HCT116 (cell line): ENCODE measurements around the gene P3H4.

Source experiments
- CTCF ChIP-seq, 3 experiments: fragments of 200-600 bp in 1 of 3; sonication (generic) in 1 of 3; IDR thresholded peaks in 2 of 3; conservative IDR thresholded peaks in 1 of 3; 2 replicates each; pipeline ENCODE4 v1.5.1; 2012 to 2017; ENCODE audit warnings: low read depth in 2 of 3, low read length in 2 of 3, antibody characterized with exemption in 1 of 3, borderline replicate concordance in 1 of 3, control low read depth in 1 of 3, mild to moderate bottlenecking in 1 of 3, mixed read lengths in 1 of 3, mixed run types in 1 of 3, moderate library complexity in 1 of 3; ENCODE audit not compliant: insufficient read depth in 1 of 3
- EZH2 ChIP-seq: fragments of 200-600 bp; sonication (generic); IDR thresholded peaks from 2 replicates; pipeline ENCODE4 v1.6.1; 2017; ENCODE audit warnings: antibody characterized with exemption, mixed run types
- POLR2A ChIP-seq: IDR thresholded peaks from 2 replicates; pipeline ENCODE4 v1.7.0; 2011; ENCODE audit warnings: borderline replicate concordance; ENCODE audit not compliant: insufficient read depth, insufficient read length; ENCODE audit errors: extremely low read depth
- REST ChIP-seq: IDR thresholded peaks from 2 replicates; pipeline ENCODE4 v1.6.1; 2012; ENCODE audit warnings: low read depth
- TF ChIP-seq, protein P1 (sequence below): IDR thresholded peaks from 2 replicates; pipeline ENCODE4 v1.6.1; 2011; ENCODE audit warnings: mild to moderate bottlenecking, low read length, moderate library complexity; ENCODE audit not compliant: insufficient replicate concordance; ENCODE audit errors: extremely low read depth

- TF ChIP-seq, protein P1, sequence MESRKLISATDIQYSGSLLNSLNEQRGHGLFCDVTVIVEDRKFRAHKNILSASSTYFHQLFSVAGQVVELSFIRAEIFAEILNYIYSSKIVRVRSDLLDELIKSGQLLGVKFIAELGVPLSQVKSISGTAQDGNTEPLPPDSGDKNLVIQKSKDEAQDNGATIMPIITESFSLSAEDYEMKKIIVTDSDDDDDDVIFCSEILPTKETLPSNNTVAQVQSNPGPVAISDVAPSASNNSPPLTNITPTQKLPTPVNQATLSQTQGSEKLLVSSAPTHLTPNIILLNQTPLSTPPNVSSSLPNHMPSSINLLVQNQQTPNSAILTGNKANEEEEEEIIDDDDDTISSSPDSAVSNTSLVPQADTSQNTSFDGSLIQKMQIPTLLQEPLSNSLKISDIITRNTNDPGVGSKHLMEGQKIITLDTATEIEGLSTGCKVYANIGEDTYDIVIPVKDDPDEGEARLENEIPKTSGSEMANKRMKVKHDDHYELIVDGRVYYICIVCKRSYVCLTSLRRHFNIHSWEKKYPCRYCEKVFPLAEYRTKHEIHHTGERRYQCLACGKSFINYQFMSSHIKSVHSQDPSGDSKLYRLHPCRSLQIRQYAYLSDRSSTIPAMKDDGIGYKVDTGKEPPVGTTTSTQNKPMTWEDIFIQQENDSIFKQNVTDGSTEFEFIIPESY = no peak
- TF ChIP-seq EZH2 (no peak), REST (no peak), POLR2A (no peak), CTCF (IDR thresholded peaks at IDR 0.05 in 2 of 3, conservative IDR thresholded peaks at IDR 0.05 in 1 of 3; ENCODE audit: borderline replicate concordance in 1 of 3, insufficient read depth in 1 of 3, low read depth in 2 of 3, low read length in 2 of 3) (no peak)
Observed at GRCh38 chr17:41825175-41825845, 13.6 kb upstream of the P3H4 start.
